ENCODE results near the gene CSF2RB. TPM values are rescaled to one million over a fixed set of nuclear protein-coding genes. Genes with fewer than 3 reads are reported as not detected.

The CSF2RB gene
- total RNA-seq, 4 donors from 2014 or later: 3.9 to 13.6 (median 4.7) TPM

- no peaks in the 10 kb centered on the region for H3K36me3 ChIP-seq
- H3K4me3 ChIP-seq: no peak overlapping the region
- H3K9me3 ChIP-seq: no peaks in the 10 kb centered on the region
- WGBS: 89% methylated on average over 1 of the region's 1 CpG
- no peak for DNase-seq (ENCODE audit: low spot score in 2 of 2)
- H3K27me3 ChIP-seq: peaks cover 21% of the 10 kb centered on the region
- H3K4me1 ChIP-seq: peaks cover 6% of the 10 kb centered on the region
- H3K27ac ChIP-seq: no peak overlapping the region
- TF ChIP-seq POLR2AphosphoS5 (IDR thresholded peaks at IDR 0.05) (no peak), EP300 (IDR thresholded peaks at IDR 0.05) (no peak), POLR2A (IDR thresholded peaks at IDR 0.05) (no peak)
- TF ChIP-seq, protein P1, sequence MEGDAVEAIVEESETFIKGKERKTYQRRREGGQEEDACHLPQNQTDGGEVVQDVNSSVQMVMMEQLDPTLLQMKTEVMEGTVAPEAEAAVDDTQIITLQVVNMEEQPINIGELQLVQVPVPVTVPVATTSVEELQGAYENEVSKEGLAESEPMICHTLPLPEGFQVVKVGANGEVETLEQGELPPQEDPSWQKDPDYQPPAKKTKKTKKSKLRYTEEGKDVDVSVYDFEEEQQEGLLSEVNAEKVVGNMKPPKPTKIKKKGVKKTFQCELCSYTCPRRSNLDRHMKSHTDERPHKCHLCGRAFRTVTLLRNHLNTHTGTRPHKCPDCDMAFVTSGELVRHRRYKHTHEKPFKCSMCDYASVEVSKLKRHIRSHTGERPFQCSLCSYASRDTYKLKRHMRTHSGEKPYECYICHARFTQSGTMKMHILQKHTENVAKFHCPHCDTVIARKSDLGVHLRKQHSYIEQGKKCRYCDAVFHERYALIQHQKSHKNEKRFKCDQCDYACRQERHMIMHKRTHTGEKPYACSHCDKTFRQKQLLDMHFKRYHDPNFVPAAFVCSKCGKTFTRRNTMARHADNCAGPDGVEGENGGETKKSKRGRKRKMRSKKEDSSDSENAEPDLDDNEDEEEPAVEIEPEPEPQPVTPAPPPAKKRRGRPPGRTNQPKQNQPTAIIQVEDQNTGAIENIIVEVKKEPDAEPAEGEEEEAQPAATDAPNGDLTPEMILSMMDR (IDR thresholded peaks at IDR 0.05): no peak
These were observed 31.8 kb upstream of the CSF2RB start for GRCh38 chr22:36881504-36882245.

DNA sequence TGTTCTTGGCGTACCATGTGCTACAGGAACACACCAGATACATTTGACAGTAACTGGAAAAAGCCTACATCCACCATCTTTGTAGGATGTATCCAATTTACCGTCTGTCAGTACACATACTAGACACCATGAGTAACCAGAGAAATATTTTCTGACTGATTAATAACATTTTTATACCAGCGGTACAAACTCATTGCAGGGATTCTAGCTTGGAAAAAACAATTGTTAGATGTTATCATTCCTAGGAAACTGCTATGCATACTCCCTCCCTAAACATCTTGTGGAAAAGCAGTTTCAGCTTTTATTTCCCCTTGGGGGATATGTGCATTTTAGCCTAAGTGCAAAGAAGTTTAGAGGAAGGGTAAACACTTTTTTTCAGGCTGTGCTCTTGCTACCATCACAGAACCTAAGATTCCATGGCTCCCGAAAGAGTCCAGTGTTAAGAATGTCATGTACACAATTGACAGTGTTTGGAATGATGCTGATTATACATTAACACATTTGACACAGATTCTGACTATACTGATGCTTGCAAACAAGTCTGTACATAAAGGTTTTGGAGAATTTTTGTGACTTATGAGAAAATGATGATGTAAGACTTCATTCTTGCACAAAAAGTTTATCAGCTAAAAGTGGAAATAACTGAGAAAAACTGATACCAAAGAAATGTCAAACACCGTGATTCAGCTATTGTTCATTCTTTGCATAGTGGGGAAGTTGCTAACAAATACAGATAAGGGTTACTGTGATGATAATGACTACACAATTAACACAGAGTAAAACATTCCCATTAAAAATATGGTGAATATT lies 28.9 kb upstream of the CSF2RB start:
- 42% methylated on average over 5 of the region's 5 CpGs for WGBS
- Histone ChIP-seq H3K36me3 (no peaks in the 10 kb centered on the region), H3K4me3 (no peak overlapping the region), H3K4me1 (peaks cover 6% of the 10 kb centered on the region), H3K27me3 (peaks cover 5% of the 10 kb centered on the region), H3K9me3 (no peaks in the 10 kb centered on the region), H3K27ac (no peak overlapping the region)
- TF ChIP-seq POLR2A (IDR thresholded peaks at IDR 0.05): no peak
- no peak for TF ChIP-seq EP300 (IDR thresholded peaks at IDR 0.05)
- TF ChIP-seq, protein P1 (IDR thresholded peaks at IDR 0.05): no peak
- TF ChIP-seq POLR2AphosphoS5 (IDR thresholded peaks at IDR 0.05): no peak
- no peak for DNase-seq (ENCODE audit: low spot score in 2 of 2)

GRCh38 chr22:36885474-36885873 lies 28.0 kb upstream of the CSF2RB start:
- Histone ChIP-seq H3K4me3 (no peak overlapping the region), H3K27ac (no peak overlapping the region), H3K36me3 (no peaks in the 10 kb centered on the region), H3K27me3 (peaks cover 3% of the 10 kb centered on the region), H3K4me1 (peaks cover 6% of the 10 kb centered on the region), H3K9me3 (no peaks in the 10 kb centered on the region)
- TF ChIP-seq, protein P1 (IDR thresholded peaks at IDR 0.05): no peak
- TF ChIP-seq EP300 (IDR thresholded peaks at IDR 0.05): no peak
- TF ChIP-seq POLR2AphosphoS5 (IDR thresholded peaks at IDR 0.05): no peak
- TF ChIP-seq POLR2A (IDR thresholded peaks at IDR 0.05): no peak
- no peak for DNase-seq (ENCODE audit: low spot score in 2 of 2)
- WGBS: 67% methylated on average over 7 of the region's 7 CpGs

DNA sequence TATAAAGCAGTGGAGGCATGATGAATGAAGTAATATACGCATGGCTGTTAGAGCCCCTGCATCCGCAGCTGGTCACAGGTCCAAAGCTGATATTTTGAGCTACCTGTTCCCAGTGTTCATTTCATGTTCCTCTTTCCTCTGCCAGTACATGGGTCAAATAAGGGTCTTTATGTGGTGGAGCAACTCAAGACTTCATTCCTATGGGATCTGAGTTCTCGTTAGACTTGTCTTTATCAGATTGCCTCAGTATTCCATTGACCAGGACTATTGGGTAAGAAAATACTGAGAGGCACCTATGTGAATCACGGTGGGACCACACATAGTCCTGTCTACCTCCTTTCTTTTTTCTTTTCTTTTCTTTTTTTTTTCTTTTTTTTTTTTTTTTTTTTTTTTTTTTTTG lies 27.4 kb upstream of the CSF2RB start:
- no peaks in the 10 kb centered on the region for H3K9me3 ChIP-seq
- no peak for DNase-seq (ENCODE audit: low spot score in 2 of 2)
- H3K36me3 ChIP-seq: no peaks in the 10 kb centered on the region
- 87% methylated on average over 4 of the region's 4 CpGs for WGBS
- TF ChIP-seq, protein P1 (IDR thresholded peaks at IDR 0.05): no peak
- TF ChIP-seq EP300 (IDR thresholded peaks at IDR 0.05) (no peak), POLR2A (IDR thresholded peaks at IDR 0.05) (no peak), POLR2AphosphoS5 (IDR thresholded peaks at IDR 0.05) (no peak)
- peaks cover 6% of the 10 kb centered on the region for H3K4me1 ChIP-seq
- H3K27ac ChIP-seq: no peak overlapping the region
- H3K4me3 ChIP-seq: no peak overlapping the region
- H3K27me3 ChIP-seq: peaks cover 3% of the 10 kb centered on the region

- no peak overlapping the region for H3K4me3 ChIP-seq
- DNase-seq (ENCODE audit: low spot score in 2 of 2): no peak
- 79% methylated on average over 4 of the region's 4 CpGs for whole genome bisulfite sequencing
These were observed 26.3 kb upstream of the CSF2RB start for GRCh38 chr22:36887162-36887561.

More at GRCh38 chr22:36887162-36887561, 26.3 kb upstream of the CSF2RB start:
- H3K9me3 ChIP-seq: no peaks in the 10 kb centered on the region
- TF ChIP-seq, protein P1 (IDR thresholded peaks at IDR 0.05): no peak
- no peak for TF ChIP-seq POLR2AphosphoS5 (IDR thresholded peaks at IDR 0.05)
- TF ChIP-seq EP300 (IDR thresholded peaks at IDR 0.05): no peak
- no peak for TF ChIP-seq POLR2A (IDR thresholded peaks at IDR 0.05)
- no peak overlapping the region for H3K27ac ChIP-seq
- peaks cover 6% of the 10 kb centered on the region for H3K4me1 ChIP-seq
- no peaks in the 10 kb centered on the region for H3K36me3 ChIP-seq
- H3K27me3 ChIP-seq: peaks cover 3% of the 10 kb centered on the region

Measured in suprapubic skin (tissue), 4 donors.